K562 (cell line): ENCODE data around the gene FILIP1. TPM values are rescaled to one million over a fixed set of nuclear protein-coding genes. Genes with fewer than 3 reads are reported as not detected.

Experiments
- ATAC-seq: fragments of 200-7000 bp; cut with Tn5 transposase; 3 replicates; pipeline ENCODE4 v1.9.1; 2020; ENCODE audit warnings: moderate library complexity
- BruUV-seq: library from RNA; stranded (reverse); fragments of 400-500 nt; replicated peaks from 2 replicates; lab custom pipeline; 2021; lab: Mats Ljungman, UMichigan
- CTCF ChIA-PET: fragments of 300-600 bp; formaldehyde crosslinking; extraction: SDS; loops from one replicate; lab custom pipeline; 2021; ENCODE audit warnings: low intra/inter-chr PET ratio; lab: Yijun Ruan, JAX
- POLR2A ChIA-PET: fragments of 300-600, 350-650 bp; sonication (Branson Sonifier 250); formaldehyde crosslinking; extraction: SDS; loops from one replicate; lab custom pipeline; 2021; ENCODE audit warnings: antibody characterized with exemption, inconsistent platforms; lab: Yijun Ruan, JAX
- DNase-seq, 4 experiments: peaks; one replicate each; pipeline versions ENCODE4 v3.0.0 to v3.0.0-alpha.2; 2011 to 2018; ENCODE audit warnings: low spot score in 3 of 4, mixed read lengths in 3 of 4; ENCODE audit errors: extremely low read depth in 1 of 4
- FAIRE-seq: peaks from 2 replicates; lab custom pipeline; 2011; peaks lifted over from hg19 to GRCh38; lab: Jason Lieb, UNC
- H2AFZ ChIP-seq: 2 replicates; pipeline ENCODE4 v1.6.0; 2011; ENCODE audit warnings: low read depth, low read length, control low read depth, inconsistent platforms
- H3K27ac ChIP-seq: fragments of 200-600 bp; 3 replicates; pipeline ENCODE4 v1.8.0; 2011; ENCODE audit warnings: low read depth, mild to moderate bottlenecking, control low read depth, inconsistent platforms, low read length, moderate library complexity, mixed read lengths; ENCODE audit errors: extremely low read depth
- H3K27me3 ChIP-seq, 2 experiments: fragments of 300-600 bp in 1 of 2; 2 replicates in 1 of 2; 3 replicates in 1 of 2; pipeline versions ENCODE4 v1.6.0 to v1.8.0; 2011; ENCODE audit warnings: inconsistent platforms in 2 of 2, low read length in 2 of 2, mild to moderate bottlenecking in 1 of 2, mixed read lengths in 1 of 2, moderate library complexity in 1 of 2; ENCODE audit not compliant: control insufficient read depth in 2 of 2, insufficient read depth in 2 of 2
- H3K36me3 ChIP-seq: fragments of 300-600 bp; 3 replicates; pipeline ENCODE4 v1.8.0; 2011; ENCODE audit warnings: mild to moderate bottlenecking, low read length, inconsistent platforms; ENCODE audit not compliant: control insufficient read depth, insufficient read depth
- H3K4me1 ChIP-seq, 2 experiments: fragments of 200-600 bp in 1 of 2; replicated peaks in 1 of 2; 2 replicates in 1 of 2; 3 replicates in 1 of 2; pipeline versions ENCODE4 v1.5.1 to v1.8.0; 2011; ENCODE audit warnings: inconsistent platforms in 2 of 2, low read length in 2 of 2, mild to moderate bottlenecking in 1 of 2, mixed read lengths in 1 of 2, moderate library complexity in 1 of 2; ENCODE audit not compliant: control insufficient read depth in 2 of 2, insufficient read depth in 2 of 2
- H3K4me2 ChIP-seq: 2 replicates; pipeline ENCODE4 v1.6.1; 2011; ENCODE audit warnings: low read length, control low read depth, inconsistent platforms, mixed read lengths; ENCODE audit not compliant: insufficient read depth
- H3K4me3 ChIP-seq: fragments of 200-600 bp; sonication (generic), shearing (Covaris generic); 2 replicates; pipeline ENCODE4 v1.5.1; 2016; ENCODE audit warnings: control low read depth, inconsistent platforms
- H3K79me2 ChIP-seq: fragments of 200-600 bp; 3 replicates; pipeline ENCODE4 v1.8.0; 2011; ENCODE audit warnings: low read length, inconsistent platforms; ENCODE audit not compliant: control insufficient read depth, insufficient read depth
- H3K9ac ChIP-seq, 2 experiments: 2 replicates each; pipeline versions ENCODE4 v1.6.0 to v1.6.1; 2011; ENCODE audit warnings: low read depth in 2 of 2, low read length in 2 of 2, control low read depth in 1 of 2, inconsistent platforms in 1 of 2, mild to moderate bottlenecking in 1 of 2, mixed read lengths in 1 of 2; ENCODE audit not compliant: insufficient read depth in 1 of 2
- H3K9me1 ChIP-seq: one replicate; pipeline ENCODE4 v1.6.0; 2011; ENCODE audit warnings: inconsistent platforms, mild to moderate bottlenecking, low read length, moderate library complexity; ENCODE audit not compliant: control insufficient read depth, insufficient read depth
- H3K9me3 ChIP-seq: replicated peaks from 2 replicates; pipeline ENCODE4 v1.5.1; 2011; ENCODE audit warnings: low read depth, low read length, inconsistent platforms; ENCODE audit not compliant: control insufficient read depth, insufficient read depth
- H4K20me1 ChIP-seq: replicated peaks from 2 replicates; pipeline ENCODE4 v1.6.1; 2011; ENCODE audit warnings: low read length, inconsistent platforms, mixed read lengths; ENCODE audit not compliant: control insufficient read depth, insufficient read depth
- ARHGAP35 ChIP-seq: fragments of 450-650 bp; IDR thresholded peaks from 2 replicates; pipeline ENCODE4 v1.6.1; 2018; ENCODE audit not compliant: partially characterized antibody
- CEBPG ChIP-seq, 3 experiments: fragments of 200-800 bp in 1 of 3; sonication (Bioruptor generic) in 1 of 3; sonication (generic) in 1 of 3; formaldehyde crosslinking in 1 of 3; IDR thresholded peaks in 2 of 3; conservative IDR thresholded peaks in 1 of 3; 2 replicates each; pipeline versions ENCODE4 v1.6.1 to v1.8.0; 2016 to 2022; ENCODE audit warnings: missing compliant biosample characterization in 2 of 3, missing genetic modification characterization in 2 of 3, mild to moderate bottlenecking in 1 of 3, missing genetic modification reagents in 1 of 3
- GABPB1 ChIP-seq: sonication (generic); formaldehyde crosslinking; IDR thresholded peaks from 2 replicates; pipeline ENCODE4 v1.8.0; 2022; ENCODE audit warnings: mild to moderate bottlenecking, missing genetic modification reagents
- HEY1 ChIP-seq: fragments of 250-450 bp; sonication (Bioruptor Pico); IDR thresholded peaks from 2 replicates; pipeline ENCODE4 v1.5.0; 2020; ENCODE audit warnings: mild to moderate bottlenecking, moderate library complexity, borderline replicate concordance
- MAFF ChIP-seq: IDR thresholded peaks from 2 replicates; pipeline ENCODE4 v1.6.1; 2012; ENCODE audit warnings: low read length, improper control_type of control experiment
- MTA1 ChIP-seq: fragments of 450-650 bp; IDR thresholded peaks from 2 replicates; pipeline ENCODE4 v1.6.1; 2017; ENCODE audit warnings: borderline replicate concordance
- RBM14 ChIP-seq: fragments of 200-400 bp; formaldehyde crosslinking; IDR thresholded peaks from 2 replicates; pipeline ENCODE4 v1.6.1; 2018; ENCODE audit warnings: low read depth, mild to moderate bottlenecking, low read length, moderate library complexity, borderline replicate concordance; ENCODE audit not compliant: insufficient read depth
- RBM17 ChIP-seq: fragments of 200-400 bp; formaldehyde crosslinking; IDR thresholded peaks from 2 replicates; pipeline ENCODE4 v1.6.1; 2017; ENCODE audit warnings: low read depth, mild to moderate bottlenecking, low read length, borderline replicate concordance
- SNRNP70 ChIP-seq: fragments of 200-400 bp; formaldehyde crosslinking; optimal IDR thresholded peaks from 2 replicates; pipeline ENCODE3; 2017; ENCODE audit warnings: low read depth, low read length
- ZNF586 ChIP-seq: fragments of 450-650 bp; formaldehyde crosslinking; conservative IDR thresholded peaks from 2 replicates; pipeline ENCODE4 v1.4.0; 2020; ENCODE audit warnings: mild to moderate bottlenecking, moderate library complexity
- ZNF766 ChIP-seq: fragments of 200-800 bp; sonication (Bioruptor generic); conservative IDR thresholded peaks from 2 replicates; pipeline ENCODE4 v1.6.1; 2016; ENCODE audit warnings: missing genetic modification characterization, missing compliant biosample characterization
- WGBS: fragments of 100-300 bp; shearing (Covaris generic); methylation state at CpG from one replicate; pipeline ENCODE4 v1.1.6; 2016; ENCODE audit warnings: low coverage, mixed read lengths; ENCODE audit not compliant: insufficient coverage; ENCODE audit errors: missing lambda C conversion rate; 5-methylcytosine and 5-hydroxymethylcytosine counted together
- in situ Hi-C: fragments of 300-500 bp; cut with MboI; formaldehyde crosslinking; loops from 4 replicates; pipeline ENCODE4 v1.15.0; 2018; ENCODE audit warnings: inconsistent platforms, mixed read lengths
- intact Hi-C: fragments of 100-400 bp; cut with micrococcal nuclease; formaldehyde crosslinking; loops from 2 replicates; pipeline ENCODE4 v1.14.2; 2022
- polyA plus RNA-seq, 8 experiments: library from polyadenylated mRNA; depleted of rRNA in 4 of 8; stranded (reverse) in 5 of 8; unstranded in 3 of 8; fragments of >200 nt; fragmentation: Nextera tagmentation in 2 of 8; fragmentation: Illumina TruSeq in 1 of 8; extraction: Ambion mirVana in 2 of 8; extraction: Trizol in 1 of 8; gene quantifications; 2 replicates each; pipeline versions ENCODE4 v1.2.1 to v1.2.3, GENCODE V29; 2011 to 2014; ENCODE audit warnings: inconsistent platforms in 1 of 8, missing spikeins in 1 of 8
- total RNA-seq, 7 experiments: library from RNA; depleted of rRNA in 6 of 7; stranded (reverse); fragments of >200 nt in 6 of 7; fragmentation: Illumina TruSeq in 2 of 7; extraction: Trizol in 2 of 7; gene quantifications; 2 replicates each; pipeline versions ENCODE4 v1.2.1 to v1.2.3, GENCODE V29; 2011 to 2021; ENCODE audit warnings: low replicate concordance in 1 of 7
- TF ChIP-seq, protein P1 (sequence below), 2 experiments: fragments of 450-650 bp; formaldehyde crosslinking in 1 of 2; IDR thresholded peaks; 2 replicates each; pipeline versions ENCODE4 v1.4.0 to v1.6.1; 2014 to 2020; ENCODE audit warnings: mild to moderate bottlenecking in 2 of 2, borderline replicate concordance in 1 of 2, low read depth in 1 of 2
- TF ChIP-seq, protein P2 (sequence below), 2 experiments: fragments of 450-650 bp in 1 of 2; sonication (generic) in 1 of 2; formaldehyde crosslinking in 1 of 2; IDR thresholded peaks in 1 of 2; conservative IDR thresholded peaks in 1 of 2; 2 replicates each; pipeline versions ENCODE4 v1.6.1 to v1.8.1; 2016 to 2023; ENCODE audit warnings: mild to moderate bottlenecking in 2 of 2, moderate library complexity in 2 of 2, inconsistent platforms in 1 of 2, missing genetic modification reagents in 1 of 2

Gene FILIP1
- total and polyA plus RNA-seq, 9 of the 15 experiments (the other 6 are each of a cell fraction or from before 2014, with no cell fraction given), result 0.03 to 0.25 (median 0.10) TPM; not detected in 1

DNA sequence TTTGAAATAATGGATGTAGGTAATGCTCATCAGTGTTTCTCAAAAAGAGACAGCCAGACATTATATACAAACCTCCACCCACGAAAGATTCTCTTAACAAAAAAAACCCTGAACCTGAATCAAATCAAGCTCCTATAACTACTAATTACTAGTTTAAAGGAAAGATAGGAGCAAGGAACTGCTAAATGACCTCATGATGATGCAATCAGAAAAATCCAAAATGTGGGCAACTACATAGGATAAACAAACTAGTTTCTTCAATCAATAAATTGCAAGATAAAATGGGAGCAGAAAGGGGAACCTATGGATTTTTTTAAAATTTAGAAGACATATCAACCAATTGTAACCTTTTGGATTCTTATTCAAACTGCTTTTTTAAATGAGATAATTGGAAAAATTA, 165.8 kb downstream of the FILIP1 start:
- in situ Hi-C loops, result no loop called here
- BruUV-seq, result no TSS peak
- DNase-seq, result no peak
- Histone ChIP-seq H3K9me3 (no peaks in the 10 kb centered on the region), H4K20me1 (no peaks in the 10 kb centered on the region), H2AFZ (no peak overlapping the region), H3K4me3 (no peak overlapping the region), H3K79me2 (no peaks in the 10 kb centered on the region), H3K4me2 (no peak overlapping the region), H3K27me3 (peaks cover 3 to 5% of the 10 kb centered on the region in 2 experiments; a peak in 2 of 5 replicates), H3K36me3 (no peaks in the 10 kb centered on the region), H3K27ac (no peak overlapping the region), H3K9me1 (no peaks in the 10 kb centered on the region), H3K9ac (no peak overlapping the region), H3K4me1 (no peaks in the 10 kb centered on the region)
- CTCF ChIA-PET, result no interaction called here
- POLR2A ChIA-PET, result no interaction called here
- ATAC-seq, result no peak
- no peak for FAIRE-seq
- WGBS, result 0% methylated on average over 1 of the region's 1 CpG
- intact Hi-C loops, result no loop called here
- no peak for TF ChIP-seq MTA1
- no peak for TF ChIP-seq HEY1
- no peak for TF ChIP-seq ZNF766
- TF ChIP-seq RBM17, result no peak
- TF ChIP-seq SNRNP70, result no peak
- no peak for TF ChIP-seq ARHGAP35
- TF ChIP-seq, protein P1, sequence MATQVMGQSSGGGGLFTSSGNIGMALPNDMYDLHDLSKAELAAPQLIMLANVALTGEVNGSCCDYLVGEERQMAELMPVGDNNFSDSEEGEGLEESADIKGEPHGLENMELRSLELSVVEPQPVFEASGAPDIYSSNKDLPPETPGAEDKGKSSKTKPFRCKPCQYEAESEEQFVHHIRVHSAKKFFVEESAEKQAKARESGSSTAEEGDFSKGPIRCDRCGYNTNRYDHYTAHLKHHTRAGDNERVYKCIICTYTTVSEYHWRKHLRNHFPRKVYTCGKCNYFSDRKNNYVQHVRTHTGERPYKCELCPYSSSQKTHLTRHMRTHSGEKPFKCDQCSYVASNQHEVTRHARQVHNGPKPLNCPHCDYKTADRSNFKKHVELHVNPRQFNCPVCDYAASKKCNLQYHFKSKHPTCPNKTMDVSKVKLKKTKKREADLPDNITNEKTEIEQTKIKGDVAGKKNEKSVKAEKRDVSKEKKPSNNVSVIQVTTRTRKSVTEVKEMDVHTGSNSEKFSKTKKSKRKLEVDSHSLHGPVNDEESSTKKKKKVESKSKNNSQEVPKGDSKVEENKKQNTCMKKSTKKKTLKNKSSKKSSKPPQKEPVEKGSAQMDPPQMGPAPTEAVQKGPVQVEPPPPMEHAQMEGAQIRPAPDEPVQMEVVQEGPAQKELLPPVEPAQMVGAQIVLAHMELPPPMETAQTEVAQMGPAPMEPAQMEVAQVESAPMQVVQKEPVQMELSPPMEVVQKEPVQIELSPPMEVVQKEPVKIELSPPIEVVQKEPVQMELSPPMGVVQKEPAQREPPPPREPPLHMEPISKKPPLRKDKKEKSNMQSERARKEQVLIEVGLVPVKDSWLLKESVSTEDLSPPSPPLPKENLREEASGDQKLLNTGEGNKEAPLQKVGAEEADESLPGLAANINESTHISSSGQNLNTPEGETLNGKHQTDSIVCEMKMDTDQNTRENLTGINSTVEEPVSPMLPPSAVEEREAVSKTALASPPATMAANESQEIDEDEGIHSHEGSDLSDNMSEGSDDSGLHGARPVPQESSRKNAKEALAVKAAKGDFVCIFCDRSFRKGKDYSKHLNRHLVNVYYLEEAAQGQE (IDR thresholded peaks at IDR 0.05; ENCODE audit: borderline replicate concordance), result no peak
- TF ChIP-seq, protein P1 (CRISPR knock-in tag; IDR thresholded peaks at IDR 0.05; ENCODE audit: low read depth), result no peak
- TF ChIP-seq RBM14, result no peak
- TF ChIP-seq, protein P2, sequence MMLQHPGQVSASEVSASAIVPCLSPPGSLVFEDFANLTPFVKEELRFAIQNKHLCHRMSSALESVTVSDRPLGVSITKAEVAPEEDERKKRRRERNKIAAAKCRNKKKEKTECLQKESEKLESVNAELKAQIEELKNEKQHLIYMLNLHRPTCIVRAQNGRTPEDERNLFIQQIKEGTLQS (IDR thresholded peaks at IDR 0.05), result peak; percentile 79
- TF ChIP-seq, protein P2 (CRISPR knock-in tag; conservative IDR thresholded peaks at IDR 0.05), result no peak
- TF ChIP-seq GABPB1 (CRISPR knock-in tag), result no peak
- no peak for TF ChIP-seq MAFF
- no peak for TF ChIP-seq CEBPG (CRISPR knock-in tag; IDR thresholded peaks at IDR 0.05)
- TF ChIP-seq CEBPG (tag; conservative IDR thresholded peaks at IDR 0.05 in 1 of 2, IDR thresholded peaks at IDR 0.05 in 1 of 2), result peak; percentile 63 to 86
- TF ChIP-seq ZNF586 (CRISPR knock-in tag), result no peak
